VCaP (cell line): ENCODE results near the gene CDK10.
"Not testable (repeated sequence)": the region's sequence is repeated elsewhere in the genome, so short reads cannot be mapped to it uniquely, and the experiment has no call there.

Experiments
- H3K27ac ChIP-seq: fragments of 450-650 bp; 2 replicates; pipeline ENCODE4 v1.5.1; 2017
- TF ChIP-seq, protein P1 (sequence below): fragments of 450-650 bp; conservative IDR thresholded peaks from 2 replicates; pipeline ENCODE4 v1.5.1; 2017; ENCODE audit warnings: mild to moderate bottlenecking, moderate library complexity

CDK10 gene

DNA sequence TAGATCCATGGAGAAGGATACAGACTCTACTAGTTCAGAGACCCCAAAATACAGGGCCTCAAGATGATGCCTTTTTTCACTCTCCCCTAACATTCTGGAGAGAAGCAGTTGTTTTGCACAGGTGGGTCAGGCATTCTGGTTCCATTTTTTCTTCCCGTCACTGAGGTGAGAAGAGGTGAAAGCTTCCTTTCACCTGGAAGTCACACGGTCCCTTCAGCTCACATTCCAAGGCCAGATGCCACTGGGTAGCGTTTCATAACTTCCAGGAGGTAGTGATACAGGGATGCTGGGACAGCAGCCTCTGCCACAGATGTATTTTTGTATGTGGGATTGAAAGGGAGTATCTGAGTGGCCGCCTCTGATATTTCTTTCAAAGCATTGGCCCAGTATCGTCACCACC, 1.9 kb downstream of the CDK10 start:
- TF ChIP-seq, protein P1, sequence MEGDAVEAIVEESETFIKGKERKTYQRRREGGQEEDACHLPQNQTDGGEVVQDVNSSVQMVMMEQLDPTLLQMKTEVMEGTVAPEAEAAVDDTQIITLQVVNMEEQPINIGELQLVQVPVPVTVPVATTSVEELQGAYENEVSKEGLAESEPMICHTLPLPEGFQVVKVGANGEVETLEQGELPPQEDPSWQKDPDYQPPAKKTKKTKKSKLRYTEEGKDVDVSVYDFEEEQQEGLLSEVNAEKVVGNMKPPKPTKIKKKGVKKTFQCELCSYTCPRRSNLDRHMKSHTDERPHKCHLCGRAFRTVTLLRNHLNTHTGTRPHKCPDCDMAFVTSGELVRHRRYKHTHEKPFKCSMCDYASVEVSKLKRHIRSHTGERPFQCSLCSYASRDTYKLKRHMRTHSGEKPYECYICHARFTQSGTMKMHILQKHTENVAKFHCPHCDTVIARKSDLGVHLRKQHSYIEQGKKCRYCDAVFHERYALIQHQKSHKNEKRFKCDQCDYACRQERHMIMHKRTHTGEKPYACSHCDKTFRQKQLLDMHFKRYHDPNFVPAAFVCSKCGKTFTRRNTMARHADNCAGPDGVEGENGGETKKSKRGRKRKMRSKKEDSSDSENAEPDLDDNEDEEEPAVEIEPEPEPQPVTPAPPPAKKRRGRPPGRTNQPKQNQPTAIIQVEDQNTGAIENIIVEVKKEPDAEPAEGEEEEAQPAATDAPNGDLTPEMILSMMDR = no peak

DNA sequence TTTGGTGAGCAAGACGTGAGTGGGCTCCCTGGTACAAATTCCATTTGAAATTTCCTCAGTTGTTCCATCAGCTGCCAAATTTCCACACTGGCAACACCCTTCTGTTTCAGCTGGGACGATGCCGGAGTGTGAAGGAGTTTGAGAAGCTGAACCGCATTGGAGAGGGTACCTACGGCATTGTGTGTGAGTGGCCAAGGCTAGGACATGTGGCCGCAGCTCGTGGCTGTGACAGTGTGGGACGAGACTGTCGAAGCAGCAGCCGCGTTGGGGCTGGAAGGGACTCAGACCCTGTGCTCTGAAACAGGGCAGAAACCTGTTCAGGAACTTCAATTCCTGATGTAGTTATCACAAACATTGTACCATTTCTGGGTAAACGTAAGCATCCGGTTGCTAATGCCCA, 2.7 kb downstream of the CDK10 start:
- H3K27ac ChIP-seq = no peak overlapping the region
- TF ChIP-seq, protein P1 = no peak

More for the DNA sequence above, 1.9 kb downstream of the CDK10 start:
- H3K27ac ChIP-seq = no peak overlapping the region

DNA sequence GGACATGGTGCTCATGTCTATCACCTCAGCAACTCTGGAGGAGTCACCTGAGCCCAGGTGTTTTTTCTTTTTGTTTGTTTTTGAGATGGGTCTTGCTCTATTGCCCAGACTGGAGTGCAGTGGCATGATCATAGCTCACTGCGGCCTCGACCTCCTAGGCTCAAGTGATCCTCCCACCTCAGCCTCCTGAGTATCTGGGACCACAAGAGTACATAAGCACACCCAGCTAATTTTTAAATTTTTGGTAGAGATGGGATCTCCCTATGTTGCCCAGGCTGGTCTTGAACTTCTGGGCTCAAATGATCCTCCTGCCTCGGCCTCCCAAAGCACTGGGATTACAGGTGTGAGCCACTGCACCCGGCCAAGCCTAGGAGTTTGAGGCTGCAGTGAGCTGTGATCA, 3.1 kb downstream of the CDK10 start:
- not testable (repeated sequence) for H3K27ac ChIP-seq

DNA sequence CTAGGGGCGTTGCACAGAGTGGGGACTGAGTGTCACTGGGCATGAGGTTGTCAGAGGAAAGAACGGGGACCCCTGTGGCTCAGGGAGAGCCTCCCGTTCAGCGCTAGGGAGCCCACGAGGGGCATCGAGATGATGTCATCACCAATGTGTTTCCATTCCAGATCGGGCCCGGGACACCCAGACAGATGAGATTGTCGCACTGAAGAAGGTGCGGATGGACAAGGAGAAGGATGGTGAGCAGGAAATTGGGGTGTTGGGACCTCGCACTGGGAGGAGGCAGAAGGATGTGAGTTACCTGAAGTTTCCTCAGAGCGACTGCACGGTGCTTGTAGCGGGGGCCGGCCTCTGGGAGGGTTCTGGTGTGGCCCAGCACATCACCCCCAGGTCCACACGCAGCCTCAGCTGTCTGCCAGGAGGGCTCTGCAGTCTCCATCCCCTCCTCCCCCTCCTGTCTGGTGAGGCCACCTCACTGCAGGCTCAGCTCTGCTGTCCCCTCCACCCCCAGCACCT, 4.0 kb downstream of the CDK10 start:
- TF ChIP-seq, protein P1 = no peak
- no peak overlapping the region for H3K27ac ChIP-seq

DNA sequence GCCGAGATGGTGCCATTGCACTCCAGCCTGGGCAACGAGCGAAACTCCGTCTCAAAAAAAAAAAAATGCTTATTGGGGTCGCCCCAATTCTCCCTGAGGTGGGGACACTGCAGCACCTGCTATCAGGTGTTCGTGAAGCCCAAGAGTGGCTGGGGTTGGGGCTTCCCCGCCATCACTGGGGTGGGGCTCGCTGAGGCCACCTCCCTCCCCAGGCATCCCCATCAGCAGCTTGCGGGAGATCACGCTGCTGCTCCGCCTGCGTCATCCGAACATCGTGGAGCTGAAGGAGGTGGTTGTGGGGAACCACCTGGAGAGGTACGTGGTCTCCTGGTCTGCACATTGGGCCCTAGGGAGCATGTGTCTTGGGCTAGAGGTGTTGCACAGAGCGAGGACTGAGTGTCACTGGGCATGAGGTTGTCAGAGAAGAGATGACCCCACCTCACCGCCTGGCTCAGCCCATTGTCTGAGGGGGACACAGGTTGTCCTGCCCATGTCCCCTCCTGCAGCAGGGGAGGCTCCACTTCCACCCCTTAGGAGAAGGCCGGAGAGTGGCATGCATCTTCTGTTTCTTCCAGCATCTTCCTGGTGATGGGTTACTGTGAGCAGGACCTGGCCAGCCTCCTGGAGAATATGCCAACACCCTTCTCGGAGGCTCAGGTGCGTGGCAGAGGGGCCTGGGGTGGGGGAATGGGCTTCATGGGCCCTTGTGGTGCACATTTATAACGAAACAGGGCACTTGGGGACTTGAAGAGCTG, 4.9 kb downstream of the CDK10 start:
- H3K27ac ChIP-seq = no peak overlapping the region
- TF ChIP-seq, protein P1 = no peak

DNA sequence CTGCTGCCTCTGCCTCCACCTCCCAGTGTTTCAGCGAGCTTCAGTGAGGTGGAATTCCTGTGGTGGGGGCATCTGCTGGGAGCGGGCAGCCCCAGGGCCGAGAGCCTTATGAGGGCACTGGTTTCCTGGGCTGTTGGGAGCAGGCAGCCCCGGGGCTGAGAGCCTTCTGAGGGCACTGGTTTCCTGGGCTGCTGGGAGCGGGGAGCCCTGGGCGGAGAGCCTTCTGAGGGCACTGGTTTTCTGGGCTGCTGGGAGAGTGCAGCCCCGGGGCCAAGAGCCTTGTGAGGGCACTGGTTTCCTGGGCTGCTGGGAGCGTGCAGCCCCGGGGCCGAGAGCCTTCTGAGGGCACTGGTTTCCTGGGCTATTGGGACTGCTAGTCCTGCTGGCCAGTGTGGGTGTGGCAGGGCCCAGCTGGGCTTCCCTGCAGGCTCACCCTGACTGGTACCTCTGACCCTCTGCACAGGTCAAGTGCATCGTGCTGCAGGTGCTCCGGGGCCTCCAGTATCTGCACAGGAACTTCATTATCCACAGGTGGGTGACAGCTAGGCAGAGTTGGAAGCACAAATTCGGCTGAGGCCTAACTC, 5.6 kb downstream of the CDK10 start:
- H3K27ac ChIP-seq = no peak overlapping the region
- TF ChIP-seq, protein P1 = no peak

DNA sequence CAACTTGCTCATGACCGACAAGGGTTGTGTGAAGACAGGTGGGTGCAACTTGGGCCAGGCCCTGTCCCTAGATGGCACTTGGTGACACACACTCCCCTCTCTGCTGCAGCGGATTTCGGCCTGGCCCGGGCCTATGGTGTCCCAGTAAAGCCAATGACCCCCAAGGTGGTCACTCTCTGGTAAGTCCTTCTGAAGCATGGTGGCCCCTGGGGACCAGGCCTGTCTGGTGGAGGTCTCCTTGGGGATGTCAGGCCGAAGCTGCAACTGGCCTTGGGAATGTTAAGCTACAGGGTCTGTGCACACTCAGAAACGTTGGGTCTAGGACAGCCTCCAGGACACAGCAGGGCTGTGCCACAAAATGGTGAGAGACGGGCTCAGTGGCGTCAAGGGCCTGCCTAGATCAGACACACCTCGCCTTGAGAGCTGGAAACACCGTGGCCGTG, 6.8 kb downstream of the CDK10 start:
- H3K27ac ChIP-seq = no peak overlapping the region
- TF ChIP-seq, protein P1 = no peak
